PC-3 (cell line): Measurements from ENCODE around the gene TOMM20L. TPM values are rescaled to one million over a fixed set of nuclear protein-coding genes. Genes with fewer than 3 reads are reported as not detected.
A peak's percentile ranks its signal among the peaks of the same experiment; 100 is the strongest.

ENCODE experiments used
- ATAC-seq: fragments of 200-7000 bp; cut with Tn5 transposase; 2 replicates; pipeline ENCODE4 v1.9.1; 2020; ENCODE audit warnings: mild to moderate bottlenecking, moderate library complexity
- BruUV-seq: library from RNA; stranded (reverse); fragments of 400-500 nt; replicated peaks from 2 replicates; lab custom pipeline; 2021; lab: Mats Ljungman, UMichigan
- CTCF ChIA-PET: fragments of 300-600 bp; sonication (Branson Sonifier 250); formaldehyde crosslinking; loops from one replicate; lab custom pipeline; 2022; ENCODE audit warnings: antibody characterized with exemption; lab: Charles Lee
- POLR2A ChIA-PET: fragments of 300-600 bp; sonication (Branson Sonifier 250); formaldehyde crosslinking; loops from one replicate; lab custom pipeline; 2022; ENCODE audit warnings: antibody characterized with exemption; ENCODE audit not compliant: unreplicated experiment; lab: Charles Lee
- DNase-seq: peaks from one replicate; pipeline ENCODE4 v3.0.0-alpha.2; 2015
- H2AFZ ChIP-seq: fragments of 300-600 bp; sonication (generic); 2 replicates; pipeline ENCODE4 v1.6.0; 2016; ENCODE audit warnings: antibody characterized with exemption, low read length
- H3F3A ChIP-seq: fragments of 300-600 bp; sonication (generic); one replicate; pipeline ENCODE4 v1.6.0; 2017; ENCODE audit warnings: antibody characterized with exemption, low read length, control low read depth, mild to moderate bottlenecking; ENCODE audit not compliant: unreplicated experiment
- H3K27ac ChIP-seq: fragments of 300-600 bp; sonication (generic); 2 replicates; pipeline ENCODE4 v1.5.1; 2016; ENCODE audit warnings: mild to moderate bottlenecking, low read length
- H3K27me3 ChIP-seq: fragments of 300-600 bp; sonication (generic); 2 replicates; pipeline ENCODE4 v1.6.1; 2016; ENCODE audit warnings: low read length, mixed read lengths
- H3K36me3 ChIP-seq: fragments of 300-600 bp; sonication (generic); 2 replicates; pipeline ENCODE4 v1.6.1; 2016; ENCODE audit warnings: low read depth, mixed run types, low read length, mixed read lengths
- H3K4me1 ChIP-seq: fragments of 300-600 bp; sonication (generic); 2 replicates; pipeline ENCODE4 v1.5.1; 2016; ENCODE audit warnings: low read length; ENCODE audit not compliant: insufficient read depth
- H3K4me2 ChIP-seq: fragments of 300-600 bp; sonication (generic); 2 replicates; pipeline ENCODE4 v1.6.0; 2016; ENCODE audit warnings: low read length
- H3K4me3 ChIP-seq: fragments of 300-600 bp; sonication (generic); 2 replicates; pipeline ENCODE4 v1.5.1; 2016; ENCODE audit warnings: mild to moderate bottlenecking, low read length, mixed read lengths
- H3K79me2 ChIP-seq: fragments of 300-600 bp; sonication (generic); 2 replicates; pipeline ENCODE4 v1.6.1; 2017; ENCODE audit warnings: low read length, mixed read lengths
- H3K9ac ChIP-seq: fragments of 300-600 bp; sonication (generic); 2 replicates; pipeline ENCODE4 v1.6.0; 2016; ENCODE audit warnings: mild to moderate bottlenecking, low read length
- H3K9me2 ChIP-seq: fragments of 300-600 bp; sonication (generic); replicated peaks from 2 replicates; pipeline ENCODE4 v1.6.1; 2016; ENCODE audit warnings: mixed run types, low read length, mixed read lengths
- H3K9me3 ChIP-seq: fragments of 300-600 bp; sonication (generic); 2 replicates; pipeline ENCODE4 v1.6.1; 2016; ENCODE audit warnings: low read length, mixed read lengths
- H4K20me1 ChIP-seq: fragments of 300-600 bp; sonication (generic); 2 replicates; pipeline ENCODE4 v1.6.1; 2016; ENCODE audit warnings: low read length, mixed read lengths
- CTCF ChIP-seq: fragments of 300-600 bp; sonication (generic); conservative IDR thresholded peaks from 2 replicates; pipeline ENCODE4 v1.5.1; 2017; ENCODE audit warnings: antibody characterized with exemption, low read depth, mild to moderate bottlenecking, low read length
- EZH2 ChIP-seq: fragments of 300-600 bp; sonication (generic); IDR thresholded peaks from one replicate; pipeline ENCODE4 v1.6.1; 2017; ENCODE audit warnings: antibody characterized with exemption, mild to moderate bottlenecking, low read length; ENCODE audit not compliant: unreplicated experiment
- EZH2phosphoT487 ChIP-seq: fragments of 300-600 bp; sonication (generic); IDR thresholded peaks from 2 replicates; pipeline ENCODE4 v1.6.1; 2018; ENCODE audit warnings: mild to moderate bottlenecking, antibody characterized with exemption, low read length, borderline replicate concordance
- intact Hi-C: fragments of 100-400 bp; cut with micrococcal nuclease; formaldehyde crosslinking; loops from 2 replicates; pipeline ENCODE4 v1.9.0; 2023
- total RNA-seq: library from RNA; depleted of rRNA; stranded (reverse); fragments of >200 nt; gene quantifications from 2 replicates; pipeline ENCODE4 v1.2.3, GENCODE V29; 2014

The TOMM20L gene
- total RNA-seq, 1 experiment from 2014 or later, result not detected

- no peaks in the 10 kb centered on the region for H3K79me2 ChIP-seq
- intact Hi-C loops, result loop anchor here (1.0 kb wide), 1 partner anchor 255 kb away; no protein-coding TSS in a partner anchor
- H3K4me2 ChIP-seq, result no peak overlapping the region
- ChIA-PET POLR2A (no interaction called here), CTCF (no interaction called here)
- no peaks in the 10 kb centered on the region for H3K9me2 ChIP-seq
- peak; percentile 85 for DNase-seq
- no peak overlapping the region for H3K27ac ChIP-seq
- TF ChIP-seq EZH2, result no peak
- peak; percentile 87 for TF ChIP-seq CTCF
- no peak for TF ChIP-seq EZH2phosphoT487
- H3K4me1 ChIP-seq, result no peaks in the 10 kb centered on the region
- no peaks in the 10 kb centered on the region for H3F3A ChIP-seq
- H3K9me3 ChIP-seq, result no peaks in the 10 kb centered on the region
- H4K20me1 ChIP-seq, result no peaks in the 10 kb centered on the region
- no TSS peak for BruUV-seq
- ATAC-seq, result peak; percentile 100
- H2AFZ ChIP-seq, result no peak overlapping the region
- no peak overlapping the region for H3K9ac ChIP-seq
- H3K36me3 ChIP-seq, result peaks cover 53% of the 10 kb centered on the region; the same call in 1 of the 2 replicates
- no peaks in the 10 kb centered on the region for H3K27me3 ChIP-seq
- H3K4me3 ChIP-seq, result no peak overlapping the region
Measured at GRCh38 chr14:58362798-58363412, 32.8 kb upstream of the TOMM20L start.

- ChIA-PET CTCF (no interaction called here), POLR2A (no interaction called here)
- H3K4me2 ChIP-seq, result no peak overlapping the region
- H3K9me3 ChIP-seq, result no peaks in the 10 kb centered on the region
- no TSS peak for BruUV-seq
- H3K79me2 ChIP-seq, result no peaks in the 10 kb centered on the region
- ATAC-seq, result no peak
- DNase-seq, result no peak
- intact Hi-C loops, result no loop called here
- no peak overlapping the region for H3K9ac ChIP-seq
- no peak overlapping the region for H3K27ac ChIP-seq
- no peaks in the 10 kb centered on the region for H3K27me3 ChIP-seq
- no peaks in the 10 kb centered on the region for H3K4me1 ChIP-seq
- H3K9me2 ChIP-seq, result no peaks in the 10 kb centered on the region
- H3F3A ChIP-seq, result no peaks in the 10 kb centered on the region
- no peak overlapping the region for H3K4me3 ChIP-seq
- TF ChIP-seq EZH2phosphoT487, result no peak
- H3K36me3 ChIP-seq, result peaks cover 60% of the 10 kb centered on the region; the same call in 1 of the 2 replicates
- no peaks in the 10 kb centered on the region for H4K20me1 ChIP-seq
- H2AFZ ChIP-seq, result no peak overlapping the region
Measured at GRCh38 chr14:58364316-58364715, 31.4 kb upstream of the TOMM20L start.

- Histone ChIP-seq H4K20me1 (no peaks in the 10 kb centered on the region), H3K9me3 (no peaks in the 10 kb centered on the region), H3K4me2 (no peak overlapping the region), H3F3A (no peaks in the 10 kb centered on the region), H3K9ac (no peak overlapping the region), H3K27ac (no peak overlapping the region), H3K4me1 (no peaks in the 10 kb centered on the region), H2AFZ (no peak overlapping the region), H3K27me3 (no peaks in the 10 kb centered on the region), H3K4me3 (no peak overlapping the region), H3K36me3 (peaks cover 48% of the 10 kb centered on the region; the same call in 1 of the 2 replicates), H3K79me2 (no peaks in the 10 kb centered on the region), H3K9me2 (no peaks in the 10 kb centered on the region)
- intact Hi-C loops, result no loop called here
- TF ChIP-seq CTCF (no peak), EZH2phosphoT487 (no peak), EZH2 (no peak)
- ATAC-seq, result no peak
- ChIA-PET CTCF (no interaction called here), POLR2A (no interaction called here)
- no peak for DNase-seq
- no TSS peak for BruUV-seq
Measured at GRCh38 chr14:58367296-58367695, 28.4 kb upstream of the TOMM20L start.
